ENCODE data around the gene RAD51B. TPM values are rescaled to one million over a fixed set of nuclear protein-coding genes. Genes with fewer than 3 reads are reported as not detected.

The RAD51B gene
- total and polyA plus RNA-seq, 9 of the 15 experiments (the other 6 are each of a cell fraction or from before 2014, with no cell fraction given): 8.5 to 17.3 (median 11.3) TPM

DNA sequence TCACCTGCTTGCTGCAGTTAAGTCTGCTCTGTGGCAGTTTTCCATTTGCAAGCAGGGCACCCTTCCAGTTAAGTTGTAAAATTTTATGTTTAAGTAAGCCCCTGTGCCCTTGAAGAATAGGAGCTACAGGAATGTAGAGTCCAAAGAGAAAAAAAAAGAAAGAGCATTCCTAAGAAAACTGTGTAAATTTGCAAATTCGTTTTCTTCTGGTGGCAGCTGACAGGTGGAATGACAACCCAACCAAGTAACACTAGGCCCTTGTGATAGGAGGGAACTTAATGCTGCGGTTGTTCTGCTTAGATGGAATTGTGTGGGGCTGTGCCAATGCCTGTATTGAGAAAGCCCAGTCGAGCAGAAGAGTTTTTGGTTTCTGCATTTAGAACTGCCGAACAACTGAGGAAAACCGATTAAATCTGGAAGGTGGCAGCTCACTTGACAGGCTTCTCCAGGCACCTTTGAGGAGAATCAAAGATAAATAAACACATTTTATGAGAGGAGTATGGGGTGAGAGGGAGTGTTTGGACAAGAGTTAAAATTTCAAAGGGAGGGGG is 280.0 kb downstream of the RAD51B start:
- Histone ChIP-seq H3K36me3 (ENCODE audit: control insufficient read depth, insufficient read depth, low read length) (no peaks in the 10 kb centered on the region), H3K9me1 (ENCODE audit: control insufficient read depth, insufficient read depth, low read length) (no peaks in the 10 kb centered on the region), H3K27ac (ENCODE audit: extremely low read depth, low read depth, low read length) (no peak overlapping the region), H2AFZ (ENCODE audit: low read depth, low read length) (no peak overlapping the region), H3K79me2 (ENCODE audit: control insufficient read depth, insufficient read depth, low read length) (no peaks in the 10 kb centered on the region), H3K4me3 (no peak overlapping the region), H3K27me3 (ENCODE audit: control insufficient read depth in 2 of 2, insufficient read depth in 2 of 2, low read length in 2 of 2) (no peaks in the 10 kb centered on the region), H3K9ac (ENCODE audit: insufficient read depth in 1 of 2, low read depth in 2 of 2, low read length in 2 of 2) (no peak overlapping the region), H4K20me1 (replicated peaks; ENCODE audit: control insufficient read depth, insufficient read depth, low read length) (no peaks in the 10 kb centered on the region), H3K4me2 (ENCODE audit: insufficient read depth, low read length) (no peak overlapping the region), H3K4me1 (replicated peaks in 1 of 2; ENCODE audit: control insufficient read depth in 2 of 2, insufficient read depth in 2 of 2, low read length in 2 of 2) (no peaks in the 10 kb centered on the region), H3K9me3 (replicated peaks; ENCODE audit: control insufficient read depth, insufficient read depth, low read depth, low read length) (no peaks in the 10 kb centered on the region)
- intact Hi-C loops (cut with micrococcal nuclease): no loop called here
- no peak for DNase-seq (ENCODE audit: extremely low read depth in 1 of 4, low spot score in 3 of 4)
- ChIA-PET CTCF (ENCODE audit: low intra/inter-chr PET ratio) (no interaction called here), POLR2A (no interaction called here)
- TF ChIP-seq ZNF282 (CRISPR knock-in tag; IDR thresholded peaks at IDR 0.05) (no peak), PML (IDR thresholded peaks at IDR 0.05; ENCODE audit: low read length) (no peak), ZNF551 (CRISPR knock-in tag; IDR thresholded peaks at IDR 0.05) (no peak), ADNP (tag; IDR thresholded peaks at IDR 0.05) (no peak), SP2 (IDR thresholded peaks at IDR 0.05; ENCODE audit: extremely low read depth, low read depth, low read length, poor library complexity, severe bottlenecking) (no peak), TCFL5 (CRISPR knock-in tag; conservative IDR thresholded peaks at IDR 0.05) (no peak), GABPB1 (CRISPR knock-in tag; IDR thresholded peaks at IDR 0.05) (no peak), PTRF (tag; IDR thresholded peaks at IDR 0.05) (no peak)
- TF ChIP-seq, protein P1, sequence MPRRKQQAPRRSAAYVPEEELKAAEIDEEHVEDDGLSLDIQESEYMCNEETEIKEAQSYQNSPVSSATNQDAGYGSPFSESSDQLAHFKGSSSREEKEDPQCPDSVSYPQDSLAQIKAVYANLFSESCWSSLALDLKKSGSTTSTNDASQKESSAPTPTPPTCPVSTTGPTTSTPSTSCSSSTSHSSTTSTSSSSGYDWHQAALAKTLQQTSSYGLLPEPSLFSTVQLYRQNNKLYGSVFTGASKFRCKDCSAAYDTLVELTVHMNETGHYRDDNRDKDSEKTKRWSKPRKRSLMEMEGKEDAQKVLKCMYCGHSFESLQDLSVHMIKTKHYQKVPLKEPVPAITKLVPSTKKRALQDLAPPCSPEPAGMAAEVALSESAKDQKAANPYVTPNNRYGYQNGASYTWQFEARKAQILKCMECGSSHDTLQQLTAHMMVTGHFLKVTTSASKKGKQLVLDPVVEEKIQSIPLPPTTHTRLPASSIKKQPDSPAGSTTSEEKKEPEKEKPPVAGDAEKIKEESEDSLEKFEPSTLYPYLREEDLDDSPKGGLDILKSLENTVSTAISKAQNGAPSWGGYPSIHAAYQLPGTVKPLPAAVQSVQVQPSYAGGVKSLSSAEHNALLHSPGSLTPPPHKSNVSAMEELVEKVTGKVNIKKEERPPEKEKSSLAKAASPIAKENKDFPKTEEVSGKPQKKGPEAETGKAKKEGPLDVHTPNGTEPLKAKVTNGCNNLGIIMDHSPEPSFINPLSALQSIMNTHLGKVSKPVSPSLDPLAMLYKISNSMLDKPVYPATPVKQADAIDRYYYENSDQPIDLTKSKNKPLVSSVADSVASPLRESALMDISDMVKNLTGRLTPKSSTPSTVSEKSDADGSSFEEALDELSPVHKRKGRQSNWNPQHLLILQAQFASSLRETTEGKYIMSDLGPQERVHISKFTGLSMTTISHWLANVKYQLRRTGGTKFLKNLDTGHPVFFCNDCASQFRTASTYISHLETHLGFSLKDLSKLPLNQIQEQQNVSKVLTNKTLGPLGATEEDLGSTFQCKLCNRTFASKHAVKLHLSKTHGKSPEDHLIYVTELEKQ (CRISPR knock-in tag; IDR thresholded peaks at IDR 0.05): no peak
- TF ChIP-seq, protein P2, sequence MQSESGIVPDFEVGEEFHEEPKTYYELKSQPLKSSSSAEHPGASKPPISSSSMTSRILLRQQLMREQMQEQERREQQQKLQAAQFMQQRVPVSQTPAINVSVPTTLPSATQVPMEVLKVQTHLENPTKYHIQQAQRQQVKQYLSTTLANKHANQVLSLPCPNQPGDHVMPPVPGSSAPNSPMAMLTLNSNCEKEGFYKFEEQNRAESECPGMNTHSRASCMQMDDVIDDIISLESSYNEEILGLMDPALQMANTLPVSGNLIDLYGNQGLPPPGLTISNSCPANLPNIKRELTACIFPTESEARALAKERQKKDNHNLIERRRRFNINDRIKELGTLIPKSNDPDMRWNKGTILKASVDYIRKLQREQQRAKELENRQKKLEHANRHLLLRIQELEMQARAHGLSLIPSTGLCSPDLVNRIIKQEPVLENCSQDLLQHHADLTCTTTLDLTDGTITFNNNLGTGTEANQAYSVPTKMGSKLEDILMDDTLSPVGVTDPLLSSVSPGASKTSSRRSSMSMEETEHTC (IDR thresholded peaks at IDR 0.05): no peak
- no peak for FAIRE-seq
- in situ Hi-C loops (cut with MboI): no loop called here
- WGBS (ENCODE audit: insufficient coverage, low coverage, missing lambda C conversion rate): 25% methylated on average over 2 of the region's 5 CpGs
- no peak for ATAC-seq
- BruUV-seq (replicated peaks): no TSS peak

All from K562 (cell line).